ENCODE data around the gene TIFAB.

TIFAB gene

GRCh38 chr5:135451581-135452320, 400 bp downstream of the TIFAB start:
- no peaks in the 10 kb centered on the region for H3K9me3 ChIP-seq (ENCODE audit: insufficient read depth, low read length, severe bottlenecking)
- no peak for DNase-seq
- TF ChIP-seq, protein P1, sequence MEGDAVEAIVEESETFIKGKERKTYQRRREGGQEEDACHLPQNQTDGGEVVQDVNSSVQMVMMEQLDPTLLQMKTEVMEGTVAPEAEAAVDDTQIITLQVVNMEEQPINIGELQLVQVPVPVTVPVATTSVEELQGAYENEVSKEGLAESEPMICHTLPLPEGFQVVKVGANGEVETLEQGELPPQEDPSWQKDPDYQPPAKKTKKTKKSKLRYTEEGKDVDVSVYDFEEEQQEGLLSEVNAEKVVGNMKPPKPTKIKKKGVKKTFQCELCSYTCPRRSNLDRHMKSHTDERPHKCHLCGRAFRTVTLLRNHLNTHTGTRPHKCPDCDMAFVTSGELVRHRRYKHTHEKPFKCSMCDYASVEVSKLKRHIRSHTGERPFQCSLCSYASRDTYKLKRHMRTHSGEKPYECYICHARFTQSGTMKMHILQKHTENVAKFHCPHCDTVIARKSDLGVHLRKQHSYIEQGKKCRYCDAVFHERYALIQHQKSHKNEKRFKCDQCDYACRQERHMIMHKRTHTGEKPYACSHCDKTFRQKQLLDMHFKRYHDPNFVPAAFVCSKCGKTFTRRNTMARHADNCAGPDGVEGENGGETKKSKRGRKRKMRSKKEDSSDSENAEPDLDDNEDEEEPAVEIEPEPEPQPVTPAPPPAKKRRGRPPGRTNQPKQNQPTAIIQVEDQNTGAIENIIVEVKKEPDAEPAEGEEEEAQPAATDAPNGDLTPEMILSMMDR (IDR thresholded peaks at IDR 0.05; ENCODE audit: borderline replicate concordance, extremely low read depth, low read length, poor library complexity, severe bottlenecking), result no peak
- no peak for TF ChIP-seq EZH2 (IDR thresholded peaks at IDR 0.05; ENCODE audit: borderline replicate concordance, low read depth, low read length, severe bottlenecking)
- no peak overlapping the region for H2AFZ ChIP-seq (ENCODE audit: low read depth, low read length)
- peaks cover 24% of the 10 kb centered on the region for H3K27me3 ChIP-seq (ENCODE audit: insufficient read depth, low read length, poor library complexity)
- no peak overlapping the region for H3K4me3 ChIP-seq (ENCODE audit: low read depth in 1 of 2, low read length in 2 of 2)
- no peaks in the 10 kb centered on the region for H3K36me3 ChIP-seq (ENCODE audit: insufficient read depth, low read length)
- no peak overlapping the region for H3K27ac ChIP-seq (ENCODE audit: low read length)
- no peaks in the 10 kb centered on the region for H3K79me2 ChIP-seq (ENCODE audit: insufficient read depth, low read length)
- H3K4me1 ChIP-seq (ENCODE audit: insufficient read depth, low read length), result no peaks in the 10 kb centered on the region
- no peak for ATAC-seq (ENCODE audit: insufficient read depth, low read depth)
- H3K9ac ChIP-seq (ENCODE audit: low read depth, low read length), result no peak overlapping the region
- no peaks in the 10 kb centered on the region for H4K20me1 ChIP-seq (ENCODE audit: insufficient read depth, low read length)
- no peak overlapping the region for H3K4me2 ChIP-seq (ENCODE audit: insufficient read depth, low read length)

GRCh38 chr5:135450952-135451351, 1.2 kb downstream of the TIFAB start:
- ATAC-seq (ENCODE audit: insufficient read depth, low read depth), result no peak
- Histone ChIP-seq H3K4me1 (ENCODE audit: insufficient read depth, low read length) (no peaks in the 10 kb centered on the region), H2AFZ (ENCODE audit: low read depth, low read length) (no peak overlapping the region), H3K4me3 (ENCODE audit: low read depth in 1 of 2, low read length in 2 of 2) (no peak overlapping the region), H3K79me2 (ENCODE audit: insufficient read depth, low read length) (no peaks in the 10 kb centered on the region), H3K9me3 (ENCODE audit: insufficient read depth, low read length, severe bottlenecking) (no peaks in the 10 kb centered on the region), H3K27ac (ENCODE audit: low read length) (no peak overlapping the region), H3K9ac (ENCODE audit: low read depth, low read length) (no peak overlapping the region), H3K4me2 (ENCODE audit: insufficient read depth, low read length) (no peak overlapping the region), H4K20me1 (ENCODE audit: insufficient read depth, low read length) (no peaks in the 10 kb centered on the region), H3K27me3 (ENCODE audit: insufficient read depth, low read length, poor library complexity) (peaks cover 24% of the 10 kb centered on the region), H3K36me3 (ENCODE audit: insufficient read depth, low read length) (no peaks in the 10 kb centered on the region)
- no peak for DNase-seq
- no peak for TF ChIP-seq EZH2 (IDR thresholded peaks at IDR 0.05; ENCODE audit: borderline replicate concordance, low read depth, low read length, severe bottlenecking)
- TF ChIP-seq, protein P1 (IDR thresholded peaks at IDR 0.05; ENCODE audit: borderline replicate concordance, extremely low read depth, low read length, poor library complexity, severe bottlenecking), result no peak

DNA sequence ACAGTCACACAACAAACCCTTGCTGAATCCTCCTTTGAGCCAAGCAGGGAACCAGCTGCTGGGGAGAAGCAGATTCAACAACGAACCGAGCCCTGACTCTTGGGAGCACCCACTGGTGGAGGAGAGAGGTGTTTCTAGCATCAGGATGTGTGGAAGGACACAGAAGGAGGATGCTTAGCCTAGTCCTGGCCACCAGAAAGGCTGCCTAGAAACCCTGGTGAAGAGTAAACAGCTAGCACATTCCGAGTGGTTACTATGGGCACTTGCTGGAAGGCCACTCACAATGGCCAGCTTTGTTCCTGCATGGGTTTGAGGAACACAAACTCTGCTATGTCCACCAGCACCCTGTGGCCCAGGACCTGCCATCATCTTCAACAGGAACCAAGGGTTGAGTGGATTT, 1.8 kb downstream of the TIFAB start:
- Histone ChIP-seq H3K36me3 (ENCODE audit: insufficient read depth, low read length) (no peaks in the 10 kb centered on the region), H3K4me3 (ENCODE audit: low read depth in 1 of 2, low read length in 2 of 2) (no peak overlapping the region), H3K79me2 (ENCODE audit: insufficient read depth, low read length) (no peaks in the 10 kb centered on the region), H2AFZ (ENCODE audit: low read depth, low read length) (no peak overlapping the region), H3K27me3 (ENCODE audit: insufficient read depth, low read length, poor library complexity) (peaks cover 24% of the 10 kb centered on the region), H3K4me1 (ENCODE audit: insufficient read depth, low read length) (no peaks in the 10 kb centered on the region), H3K27ac (ENCODE audit: low read length) (no peak overlapping the region), H4K20me1 (ENCODE audit: insufficient read depth, low read length) (no peaks in the 10 kb centered on the region), H3K9me3 (ENCODE audit: insufficient read depth, low read length, severe bottlenecking) (no peaks in the 10 kb centered on the region), H3K4me2 (ENCODE audit: insufficient read depth, low read length) (no peak overlapping the region), H3K9ac (ENCODE audit: low read depth, low read length) (no peak overlapping the region)
- TF ChIP-seq, protein P1 (IDR thresholded peaks at IDR 0.05; ENCODE audit: borderline replicate concordance, extremely low read depth, low read length, poor library complexity, severe bottlenecking), result no peak
- TF ChIP-seq EZH2 (IDR thresholded peaks at IDR 0.05; ENCODE audit: borderline replicate concordance, low read depth, low read length, severe bottlenecking), result no peak
- no peak for ATAC-seq (ENCODE audit: insufficient read depth, low read depth)
- DNase-seq, result no peak

All from DND-41 (cell line).